Adrenal gland (tissue), 12 donors: Measurements from ENCODE around the gene PTK7. TPM values are rescaled to one million over a fixed set of nuclear protein-coding genes. Genes with fewer than 3 reads are reported as not detected.

Experiments
- DNase-seq, 7 donors: peaks; one replicate each; pipeline ENCODE4 v3.0.0-alpha.2; 2019 to 2020
- H3K27ac ChIP-seq, 5 donors: fragments of 200-600 bp; sonication (generic) in 4 of 5; 1 replicate in 3 of 5; 2 replicates in 2 of 5; pipeline versions ENCODE4 v1.5.1 to v1.8.0; 2016 to 2020; ENCODE audit warnings: mild to moderate bottlenecking in 1 of 5
- H3K27me3 ChIP-seq: fragments of 200-600 bp; 2 replicates; pipeline ENCODE4 v1.8.0; 2021
- H3K36me3 ChIP-seq, 2 donors: fragments of 200-600 bp; replicated peaks in 1 of 2; 1 replicate in 1 of 2; 2 replicates in 1 of 2; pipeline versions ENCODE4 v1.5.1 to v1.8.0; 2018 to 2022
- H3K4me1 ChIP-seq, 2 donors: fragments of 200-600 bp; replicated peaks in 1 of 2; 1 replicate in 1 of 2; 2 replicates in 1 of 2; pipeline versions ENCODE4 v1.5.1 to v1.8.0; 2018 to 2021
- H3K4me3 ChIP-seq, 4 donors: fragments of 200-600 bp; sonication (generic) in 3 of 4; one replicate each; pipeline ENCODE4 v1.5.1; 2016 to 2018
- H3K9me3 ChIP-seq, 3 donors: fragments of 200-600 bp; sonication (generic) in 1 of 3; replicated peaks in 1 of 3; 1 replicate in 2 of 3; 2 replicates in 1 of 3; pipeline versions ENCODE4 v1.5.1 to v1.8.0; 2016 to 2021
- POLR2A ChIP-seq, 2 donors: fragments of 450-650 bp; IDR thresholded peaks; one replicate each; pipeline ENCODE4 v1.6.1; 2017; ENCODE audit warnings: antibody characterized with exemption in 2 of 2, mild to moderate bottlenecking in 2 of 2, moderate library complexity in 1 of 2
- WGBS, 4 donors: extraction: QIAGEN DNeasy Blood & Tissue Kit in 2 of 4; methylation state at CpG; one replicate each; pipeline versions ENCODE4 v1.1.5 to v1.1.7; 2013 to 2017; 5-methylcytosine and 5-hydroxymethylcytosine counted together
- intact Hi-C, 2 donors: fragments of 100-400 bp; cut with DNase I; formaldehyde crosslinking; loops; one replicate each; pipeline versions ENCODE4 v1.14.1 to v1.15.0; 2022 to 2023
- polyA plus RNA-seq, 3 donors: library from polyadenylated mRNA; stranded (reverse); fragments of 200-250 nt in 2 of 3; fragments of 350-450 nt in 1 of 3; fragmentation: Illumina TruSeq in 1 of 3; extraction: RNeasy Lipid Tissue Mini Kit (QIAGEN cat#74804) in 1 of 3; gene quantifications; one replicate each; pipeline ENCODE4 v1.2.3, GENCODE V29; 2013 to 2014
- total RNA-seq, 9 donors: library from RNA; depleted of rRNA in 4 of 9; stranded (reverse); fragments of >200 nt in 4 of 9; fragments of 120-200 nt in 1 of 9; fragmentation: NEBNext Ultra II Directional in 1 of 9; extraction: Animal tissue kit (Norgen Biotek cat#: 25700) in 1 of 9; gene quantifications; one replicate each; pipeline versions ENCODE4 v1.1.0 to v1.2.4, GENCODE V29; 2013 to 2023
- TF ChIP-seq, protein P1 (sequence below), 6 experiments: fragments of 450-650 bp in 4 of 6; fragments of 200-600 bp in 2 of 6; sonication (generic) in 1 of 6; IDR thresholded peaks; 1 replicate in 5 of 6; 2 replicates in 1 of 6; pipeline versions ENCODE4 v1.5.1 to v1.8.0; 2016 to 2021; ENCODE audit warnings: antibody characterized with exemption in 6 of 6, mild to moderate bottlenecking in 2 of 6, moderate library complexity in 1 of 6
- donor health status: healthy with polysubstance abuse.
- donor health status: Bipolar disorder and iron deficiency.
- donor health status: DM: yes; HTN: yes; CAD: no.
- donor health status: DM: no; HTN: no; CAD: no.
- donor health status: DM: no; HTN: no; CAD: no.
- donor health status: DM: yes; HTN: yes; CAD: no.

PTK7 gene
- total and polyA plus RNA-seq, 12 donors, result 2.8 to 16.7 (median 8.2) TPM

DNA sequence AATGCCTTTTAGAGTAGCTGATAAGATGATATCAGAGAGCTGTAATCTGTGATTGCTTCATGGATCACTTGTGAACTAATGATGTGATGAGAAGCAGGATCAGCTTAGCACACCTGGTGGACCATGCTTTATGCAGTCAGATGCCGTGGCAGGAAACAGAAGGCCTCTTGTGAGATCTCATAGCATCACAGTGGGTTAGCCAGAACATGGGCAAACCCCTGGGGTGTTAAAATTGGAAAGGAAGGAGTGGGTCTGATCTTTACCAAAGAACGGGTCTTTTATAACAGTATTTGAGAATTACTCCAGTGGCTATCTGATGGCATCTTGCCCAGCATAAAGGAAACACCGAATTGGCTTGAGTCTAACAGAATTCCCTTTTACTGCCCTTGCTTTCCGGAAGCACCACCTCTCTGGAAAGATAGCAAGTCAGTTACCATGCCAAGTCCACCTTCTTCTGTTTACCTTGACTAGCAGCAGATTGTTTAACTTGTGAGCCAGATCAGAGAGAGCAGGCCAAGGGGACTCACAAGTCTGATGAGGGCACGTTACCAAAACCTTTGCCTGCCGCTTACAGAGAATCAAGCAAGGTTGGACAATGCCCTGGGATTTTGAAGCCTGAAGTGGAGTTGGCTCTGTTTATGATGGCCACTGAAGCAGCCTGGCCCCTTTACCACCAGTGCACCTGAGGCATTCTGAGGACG is 74.1 kb downstream of the PTK7 start:
- no peak overlapping the region for H3K4me3 ChIP-seq
- H3K27ac ChIP-seq, result no peak overlapping the region
- H3K4me1 ChIP-seq, result no peaks in the 10 kb centered on the region
- intact Hi-C loops, result no loop called here
- TF ChIP-seq POLR2A (IDR thresholded peaks at IDR 0.05), result no peak
- TF ChIP-seq, protein P1, sequence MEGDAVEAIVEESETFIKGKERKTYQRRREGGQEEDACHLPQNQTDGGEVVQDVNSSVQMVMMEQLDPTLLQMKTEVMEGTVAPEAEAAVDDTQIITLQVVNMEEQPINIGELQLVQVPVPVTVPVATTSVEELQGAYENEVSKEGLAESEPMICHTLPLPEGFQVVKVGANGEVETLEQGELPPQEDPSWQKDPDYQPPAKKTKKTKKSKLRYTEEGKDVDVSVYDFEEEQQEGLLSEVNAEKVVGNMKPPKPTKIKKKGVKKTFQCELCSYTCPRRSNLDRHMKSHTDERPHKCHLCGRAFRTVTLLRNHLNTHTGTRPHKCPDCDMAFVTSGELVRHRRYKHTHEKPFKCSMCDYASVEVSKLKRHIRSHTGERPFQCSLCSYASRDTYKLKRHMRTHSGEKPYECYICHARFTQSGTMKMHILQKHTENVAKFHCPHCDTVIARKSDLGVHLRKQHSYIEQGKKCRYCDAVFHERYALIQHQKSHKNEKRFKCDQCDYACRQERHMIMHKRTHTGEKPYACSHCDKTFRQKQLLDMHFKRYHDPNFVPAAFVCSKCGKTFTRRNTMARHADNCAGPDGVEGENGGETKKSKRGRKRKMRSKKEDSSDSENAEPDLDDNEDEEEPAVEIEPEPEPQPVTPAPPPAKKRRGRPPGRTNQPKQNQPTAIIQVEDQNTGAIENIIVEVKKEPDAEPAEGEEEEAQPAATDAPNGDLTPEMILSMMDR (IDR thresholded peaks at IDR 0.05), result no peak
- no peaks in the 10 kb centered on the region for H3K9me3 ChIP-seq
- DNase-seq, result no peak
- H3K27me3 ChIP-seq, result no peaks in the 10 kb centered on the region
- WGBS, 4 donors, result 37 to 52% (median 42%) methylated on average over 7 of the region's 7 CpGs
- H3K36me3 ChIP-seq, result no peaks in the 10 kb centered on the region

DNA sequence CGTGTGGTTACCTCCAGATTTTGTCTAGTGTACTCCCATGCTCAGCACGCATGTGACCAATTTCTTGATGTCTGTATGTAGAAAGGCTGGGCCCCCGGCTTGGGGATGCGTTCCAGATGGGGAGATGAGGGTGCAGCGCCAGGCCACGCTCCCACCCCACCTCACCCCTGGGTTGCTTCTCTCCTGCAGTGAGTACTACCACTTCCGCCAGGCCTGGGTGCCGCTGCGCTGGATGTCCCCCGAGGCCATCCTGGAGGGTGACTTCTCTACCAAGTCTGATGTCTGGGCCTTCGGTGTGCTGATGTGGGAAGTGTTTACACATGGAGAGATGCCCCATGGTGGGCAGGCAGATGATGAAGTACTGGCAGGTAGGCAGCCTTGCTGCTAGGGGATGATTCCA is 83.5 kb downstream of the PTK7 start:
- Histone ChIP-seq H3K4me3 (no peak overlapping the region), H3K27ac (no peak overlapping the region), H3K27me3 (no peaks in the 10 kb centered on the region), H3K9me3 (no peaks in the 10 kb centered on the region), H3K4me1 (no peaks in the 10 kb centered on the region), H3K36me3 (no peaks in the 10 kb centered on the region)
- TF ChIP-seq, protein P1 (IDR thresholded peaks at IDR 0.05), result no peak
- TF ChIP-seq POLR2A (IDR thresholded peaks at IDR 0.05), result no peak
- no peak for DNase-seq
- intact Hi-C loops, result no loop called here
- WGBS, 4 donors, result 84 to 94% (median 93%) methylated on average over 5 to 11 of the region's 11 CpGs

DNA sequence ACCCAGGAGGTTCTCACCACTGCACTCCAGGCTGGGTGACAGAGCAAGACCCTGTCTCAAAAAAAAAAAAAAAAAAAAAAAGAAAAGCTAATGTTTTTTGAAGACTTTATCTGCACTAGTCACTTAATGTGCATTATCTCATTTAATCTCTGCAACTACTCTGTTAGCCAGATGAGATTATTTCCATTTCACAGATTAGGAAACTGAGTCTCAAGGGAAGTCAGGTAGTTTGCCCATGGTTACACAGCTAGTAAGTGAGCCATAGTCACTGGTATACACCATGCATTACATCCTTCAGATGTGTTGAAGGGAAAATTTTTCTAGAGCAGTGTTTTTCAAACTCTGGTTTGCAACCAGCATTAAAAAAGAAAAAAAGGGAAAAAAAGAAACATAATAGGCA is 87.8 kb downstream of the PTK7 start:
- TF ChIP-seq POLR2A (IDR thresholded peaks at IDR 0.05), result no peak
- TF ChIP-seq, protein P1 (IDR thresholded peaks at IDR 0.05), result no peak
- H3K27me3 ChIP-seq, result no peaks in the 10 kb centered on the region
- H3K27ac ChIP-seq, result no peak overlapping the region
- no peaks in the 10 kb centered on the region for H3K36me3 ChIP-seq
- DNase-seq, result no peak
- no peaks in the 10 kb centered on the region for H3K9me3 ChIP-seq
- no peaks in the 10 kb centered on the region for H3K4me1 ChIP-seq
- H3K4me3 ChIP-seq, result no peak overlapping the region
- intact Hi-C loops, result no loop called here

DNA sequence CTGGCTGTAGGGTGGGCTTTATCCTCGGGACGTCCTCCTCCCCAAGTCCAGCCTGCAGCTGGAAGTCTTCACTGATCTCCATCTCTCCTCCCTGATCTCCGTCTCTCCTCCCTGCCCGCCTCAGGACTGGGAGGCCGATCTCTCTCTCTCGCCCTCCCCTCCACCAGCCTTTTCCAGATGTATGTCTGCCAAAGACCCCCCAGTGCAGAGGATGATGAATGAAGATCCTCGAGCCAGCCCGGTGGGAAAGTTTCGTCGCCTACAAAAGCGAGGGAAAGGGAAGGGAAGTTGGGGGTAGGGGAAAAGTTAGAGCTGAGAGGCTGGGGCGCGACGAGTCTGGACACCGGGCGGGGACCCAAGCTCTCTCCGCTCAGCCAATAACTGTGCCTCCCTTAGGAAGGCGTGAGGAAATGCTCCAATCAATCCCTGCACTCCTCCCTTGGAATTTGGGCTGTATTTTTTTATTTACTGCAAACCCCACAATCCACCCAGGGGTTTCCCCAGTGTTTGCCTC is 94.4 kb downstream of the PTK7 start:
- 0 to 4% (median 1%) methylated on average over 18 of the region's 18 CpGs for WGBS, 4 donors
- intact Hi-C loops, result no loop called here
- Histone ChIP-seq H3K9me3 (no peaks in the 10 kb centered on the region), H3K27ac (peak overlapping the region; percentile 28 to 96 (median 94)), H3K4me1 (peaks cover 27 to 33% of the 10 kb centered on the region in 2 donors), H3K36me3 (peaks cover 0 to 8% of the 10 kb centered on the region in 2 donors), H3K27me3 (no peaks in the 10 kb centered on the region), H3K4me3 (peak overlapping the region in 2 of 4 donors; percentile 49 to 96)
- peak; percentile 71 to 88 (median 80) for DNase-seq
- TF ChIP-seq, protein P1 (IDR thresholded peaks at IDR 0.05), result peak in 1 of 6 experiments; percentile 10
- no peak for TF ChIP-seq POLR2A (IDR thresholded peaks at IDR 0.05)
